NB4 (cell line): ENCODE data around the gene GPR26.

Experiments
- MYC ChIP-seq: IDR thresholded peaks from 2 replicates; pipeline ENCODE4 v1.6.1; 2011; ENCODE audit warnings: low read depth, low read length
- POLR2A ChIP-seq: IDR thresholded peaks from 2 replicates; pipeline ENCODE4 v1.6.1; 2011; ENCODE audit warnings: mild to moderate bottlenecking; ENCODE audit not compliant: insufficient read length; ENCODE audit errors: extremely low read depth
- TF ChIP-seq, protein P1 (sequence below): IDR thresholded peaks from one replicate; pipeline ENCODE4 v1.5.1; 2012; ENCODE audit warnings: low read depth, low read length
- TF ChIP-seq, protein P2 (sequence below): IDR thresholded peaks from 2 replicates; pipeline ENCODE4 v1.6.1; 2011; ENCODE audit warnings: low read depth, low read length

DNA sequence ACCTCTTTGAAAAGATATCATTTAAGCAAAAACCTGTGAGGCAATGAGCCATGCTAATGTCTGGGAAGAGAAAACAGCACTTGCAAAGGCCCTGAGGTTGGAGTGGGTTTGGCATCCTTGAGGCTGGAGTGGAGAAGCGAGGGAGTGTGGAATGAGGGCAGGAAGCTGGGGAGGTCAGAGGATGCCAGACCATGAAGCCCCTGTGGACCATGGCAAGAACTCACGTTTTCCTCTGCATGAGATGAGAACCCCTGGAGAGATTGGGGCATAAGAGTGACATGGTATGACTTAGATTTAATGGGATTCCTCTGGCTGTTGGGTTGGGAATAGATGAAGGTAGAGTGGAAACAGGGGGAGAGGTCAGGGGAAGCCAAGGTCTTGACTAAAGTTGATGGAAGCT is 49.4 kb downstream of the GPR26 start:
- TF ChIP-seq, protein P1, sequence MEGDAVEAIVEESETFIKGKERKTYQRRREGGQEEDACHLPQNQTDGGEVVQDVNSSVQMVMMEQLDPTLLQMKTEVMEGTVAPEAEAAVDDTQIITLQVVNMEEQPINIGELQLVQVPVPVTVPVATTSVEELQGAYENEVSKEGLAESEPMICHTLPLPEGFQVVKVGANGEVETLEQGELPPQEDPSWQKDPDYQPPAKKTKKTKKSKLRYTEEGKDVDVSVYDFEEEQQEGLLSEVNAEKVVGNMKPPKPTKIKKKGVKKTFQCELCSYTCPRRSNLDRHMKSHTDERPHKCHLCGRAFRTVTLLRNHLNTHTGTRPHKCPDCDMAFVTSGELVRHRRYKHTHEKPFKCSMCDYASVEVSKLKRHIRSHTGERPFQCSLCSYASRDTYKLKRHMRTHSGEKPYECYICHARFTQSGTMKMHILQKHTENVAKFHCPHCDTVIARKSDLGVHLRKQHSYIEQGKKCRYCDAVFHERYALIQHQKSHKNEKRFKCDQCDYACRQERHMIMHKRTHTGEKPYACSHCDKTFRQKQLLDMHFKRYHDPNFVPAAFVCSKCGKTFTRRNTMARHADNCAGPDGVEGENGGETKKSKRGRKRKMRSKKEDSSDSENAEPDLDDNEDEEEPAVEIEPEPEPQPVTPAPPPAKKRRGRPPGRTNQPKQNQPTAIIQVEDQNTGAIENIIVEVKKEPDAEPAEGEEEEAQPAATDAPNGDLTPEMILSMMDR = no peak
- TF ChIP-seq POLR2A = no peak
- TF ChIP-seq, protein P2, sequence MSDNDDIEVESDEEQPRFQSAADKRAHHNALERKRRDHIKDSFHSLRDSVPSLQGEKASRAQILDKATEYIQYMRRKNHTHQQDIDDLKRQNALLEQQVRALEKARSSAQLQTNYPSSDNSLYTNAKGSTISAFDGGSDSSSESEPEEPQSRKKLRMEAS = no peak
- no peak for TF ChIP-seq MYC
